Upper lobe of left lung (tissue), 6 donors: ENCODE data around the gene NDUFAF8. TPM values are rescaled to one million over a fixed set of nuclear protein-coding genes. Genes with fewer than 3 reads are reported as not detected.

Experiments
- ATAC-seq, 2 donors: fragments of 200-7000 bp; cut with Tn5 transposase; one replicate each; pipeline ENCODE4 v1.9.1; 2022; ENCODE audit warnings: mild to moderate bottlenecking in 2 of 2, moderate library complexity in 2 of 2; ENCODE audit not compliant: low FRiP score in 2 of 2
- DNase-seq, 2 donors: peaks; one replicate each; pipeline ENCODE4 v3.0.0-alpha.2; 2019 to 2020
- H3K27ac ChIP-seq, 4 donors: fragments of 200-600 bp; sonication (generic); one replicate each; pipeline ENCODE4 v1.5.1; 2016 to 2019
- H3K27me3 ChIP-seq, 4 donors: fragments of 200-600 bp; sonication (generic); one replicate each; pipeline ENCODE4 v1.5.1; 2017 to 2019
- H3K36me3 ChIP-seq, 4 donors: fragments of 200-600 bp; sonication (generic); one replicate each; pipeline ENCODE4 v1.5.1; 2016 to 2019
- H3K4me1 ChIP-seq, 4 donors: fragments of 200-600 bp; sonication (generic); one replicate each; pipeline ENCODE4 v1.5.1; 2018 to 2019
- H3K4me3 ChIP-seq, 4 donors: fragments of 200-600 bp; sonication (generic); one replicate each; pipeline ENCODE4 v1.5.1; 2017 to 2019; ENCODE audit warnings: mild to moderate bottlenecking in 2 of 4, moderate library complexity in 1 of 4
- H3K9me3 ChIP-seq, 4 donors: fragments of 200-600 bp; sonication (generic); one replicate each; pipeline ENCODE4 v1.5.1; 2018 to 2019
- EP300 ChIP-seq, 4 donors: sonication (generic); formaldehyde crosslinking; IDR thresholded peaks; one replicate each; pipeline ENCODE4 v1.5.1; 2017; ENCODE audit warnings: antibody characterized with exemption in 4 of 4, control low read depth in 2 of 4
- POLR2A ChIP-seq, 4 donors: fragments of 450-650 bp; IDR thresholded peaks; one replicate each; pipeline ENCODE4 v1.5.1; 2016 to 2017; ENCODE audit warnings: antibody characterized with exemption in 4 of 4, mild to moderate bottlenecking in 2 of 4
- POLR2AphosphoS5 ChIP-seq, 2 donors: sonication (generic); formaldehyde crosslinking; IDR thresholded peaks; one replicate each; pipeline ENCODE4 v1.5.1; 2017; ENCODE audit warnings: antibody characterized with exemption in 2 of 2
- WGBS, 2 donors: methylation state at CpG; one replicate each; pipeline ENCODE4 v1.1.5; 2017 to 2018; 5-methylcytosine and 5-hydroxymethylcytosine counted together
- total RNA-seq, 6 donors: library from RNA; depleted of rRNA in 4 of 6; stranded (reverse); fragments of >200 nt in 4 of 6; gene quantifications; one replicate each; pipeline versions ENCODE4 v1.1.0 to v1.2.1, GENCODE V29; 2016 to 2021
- TF ChIP-seq, protein P1 (sequence below), 6 experiments: fragments of 450-650 bp in 4 of 6; fragments of 200-600 bp in 2 of 6; sonication (generic) in 2 of 6; IDR thresholded peaks; one replicate each; pipeline ENCODE4 v1.5.1; 2016 to 2019; ENCODE audit warnings: antibody characterized with exemption in 6 of 6
- donor health status: DM: no; HTN: no; CAD: no; lungs with moderate emphysema.
- donor health status: DM: no; HTN: yes; CAD: no; lungs with severe emphysema.

Gene NDUFAF8
- total RNA-seq, 6 donors from 2014 or later: 19.6 to 38.1 (median 33.6) TPM

DNA sequence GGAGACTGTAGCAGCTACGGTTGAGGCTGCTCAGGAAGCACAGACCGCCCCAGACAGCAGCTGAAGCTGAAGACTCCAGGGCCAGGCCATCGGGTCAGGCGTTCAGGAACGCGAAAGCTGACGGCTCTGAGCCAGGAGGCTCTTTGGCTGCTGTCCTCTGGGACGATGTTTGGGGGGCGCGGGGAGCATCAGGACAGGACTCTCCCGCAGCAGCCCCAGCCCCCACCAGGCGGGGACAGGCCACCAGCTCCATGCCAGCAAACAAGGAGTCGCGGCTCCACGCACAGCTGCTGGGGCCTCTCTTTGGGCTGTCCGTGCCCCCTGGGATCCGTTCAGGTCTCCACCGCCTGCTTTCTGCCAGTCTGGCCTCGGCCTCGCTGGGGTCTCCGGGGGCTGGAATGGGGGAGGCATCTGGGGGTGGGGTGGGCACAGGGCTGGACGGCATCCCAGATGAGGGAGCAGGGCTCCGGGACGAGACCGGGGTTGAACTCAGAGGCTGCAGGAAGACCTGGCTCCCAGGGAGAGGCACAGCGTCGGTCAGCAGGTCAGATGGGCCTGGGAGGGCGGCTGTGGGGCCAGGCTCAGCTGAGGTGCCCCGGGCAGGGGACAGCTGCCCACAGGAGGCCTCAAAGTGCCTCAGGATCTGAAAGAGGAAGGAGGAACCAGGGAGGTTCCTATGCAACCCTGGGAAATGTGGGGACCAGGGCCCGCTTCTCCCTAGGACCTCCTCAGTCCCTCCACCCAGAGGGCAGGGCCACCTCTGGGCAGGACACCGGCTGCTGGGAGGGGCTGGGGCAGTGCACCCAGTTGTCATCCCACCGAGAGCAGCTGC is 10.1 kb upstream of the NDUFAF8 start:
- H3K4me3 ChIP-seq: no peak overlapping the region
- DNase-seq (peak in 1 of 2 donors; percentile 74), ATAC-seq (peak in 1 of 2 donors; percentile 10)
- peaks cover 0 to 5% (median 3%) of the 10 kb centered on the region in 4 donors for H3K4me1 ChIP-seq
- no peaks in the 10 kb centered on the region for H3K9me3 ChIP-seq
- no peak for TF ChIP-seq POLR2AphosphoS5 (IDR thresholded peaks at IDR 0.05)
- no peak for TF ChIP-seq POLR2A (IDR thresholded peaks at IDR 0.05)
- TF ChIP-seq EP300 (IDR thresholded peaks at IDR 0.05): no peak
- TF ChIP-seq, protein P1, sequence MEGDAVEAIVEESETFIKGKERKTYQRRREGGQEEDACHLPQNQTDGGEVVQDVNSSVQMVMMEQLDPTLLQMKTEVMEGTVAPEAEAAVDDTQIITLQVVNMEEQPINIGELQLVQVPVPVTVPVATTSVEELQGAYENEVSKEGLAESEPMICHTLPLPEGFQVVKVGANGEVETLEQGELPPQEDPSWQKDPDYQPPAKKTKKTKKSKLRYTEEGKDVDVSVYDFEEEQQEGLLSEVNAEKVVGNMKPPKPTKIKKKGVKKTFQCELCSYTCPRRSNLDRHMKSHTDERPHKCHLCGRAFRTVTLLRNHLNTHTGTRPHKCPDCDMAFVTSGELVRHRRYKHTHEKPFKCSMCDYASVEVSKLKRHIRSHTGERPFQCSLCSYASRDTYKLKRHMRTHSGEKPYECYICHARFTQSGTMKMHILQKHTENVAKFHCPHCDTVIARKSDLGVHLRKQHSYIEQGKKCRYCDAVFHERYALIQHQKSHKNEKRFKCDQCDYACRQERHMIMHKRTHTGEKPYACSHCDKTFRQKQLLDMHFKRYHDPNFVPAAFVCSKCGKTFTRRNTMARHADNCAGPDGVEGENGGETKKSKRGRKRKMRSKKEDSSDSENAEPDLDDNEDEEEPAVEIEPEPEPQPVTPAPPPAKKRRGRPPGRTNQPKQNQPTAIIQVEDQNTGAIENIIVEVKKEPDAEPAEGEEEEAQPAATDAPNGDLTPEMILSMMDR (IDR thresholded peaks at IDR 0.05): no peak
- 77 to 86% methylated on average over 6 to 32 of the region's 32 CpGs for WGBS, 2 donors
- no peaks in the 10 kb centered on the region for H3K27me3 ChIP-seq
- peaks cover 0 to 58% (median 48%) of the 10 kb centered on the region in 4 donors for H3K36me3 ChIP-seq
- peak overlapping the region in 1 of 4 donors; percentile 4 for H3K27ac ChIP-seq

DNA sequence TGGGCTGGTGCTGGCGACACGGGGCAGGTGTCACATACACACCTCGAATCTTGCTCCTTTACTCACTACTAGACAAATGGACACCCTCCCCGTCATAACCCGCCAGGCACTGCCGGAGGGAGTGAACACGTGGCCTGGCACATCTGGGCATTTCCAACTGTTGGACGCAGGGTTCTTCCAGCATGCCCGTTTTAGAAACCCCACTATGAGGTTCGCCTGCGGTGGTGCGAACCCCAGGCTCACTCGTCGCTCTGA is 9.5 kb upstream of the NDUFAF8 start:
- DNase-seq (no peak), ATAC-seq (no peak)
- Histone ChIP-seq H3K9me3 (no peaks in the 10 kb centered on the region), H3K27ac (no peak overlapping the region), H3K27me3 (no peaks in the 10 kb centered on the region), H3K4me1 (peaks cover 0 to 5% (median 2%) of the 10 kb centered on the region in 4 donors), H3K4me3 (no peak overlapping the region), H3K36me3 (peaks cover 0 to 62% (median 49%) of the 10 kb centered on the region in 4 donors)
- TF ChIP-seq, protein P1 (IDR thresholded peaks at IDR 0.05): no peak
- TF ChIP-seq EP300 (IDR thresholded peaks at IDR 0.05) (no peak), POLR2A (IDR thresholded peaks at IDR 0.05) (no peak), POLR2AphosphoS5 (IDR thresholded peaks at IDR 0.05) (no peak)
- WGBS, 2 donors: 91 to 97% methylated on average over 11 to 14 of the region's 14 CpGs

DNA sequence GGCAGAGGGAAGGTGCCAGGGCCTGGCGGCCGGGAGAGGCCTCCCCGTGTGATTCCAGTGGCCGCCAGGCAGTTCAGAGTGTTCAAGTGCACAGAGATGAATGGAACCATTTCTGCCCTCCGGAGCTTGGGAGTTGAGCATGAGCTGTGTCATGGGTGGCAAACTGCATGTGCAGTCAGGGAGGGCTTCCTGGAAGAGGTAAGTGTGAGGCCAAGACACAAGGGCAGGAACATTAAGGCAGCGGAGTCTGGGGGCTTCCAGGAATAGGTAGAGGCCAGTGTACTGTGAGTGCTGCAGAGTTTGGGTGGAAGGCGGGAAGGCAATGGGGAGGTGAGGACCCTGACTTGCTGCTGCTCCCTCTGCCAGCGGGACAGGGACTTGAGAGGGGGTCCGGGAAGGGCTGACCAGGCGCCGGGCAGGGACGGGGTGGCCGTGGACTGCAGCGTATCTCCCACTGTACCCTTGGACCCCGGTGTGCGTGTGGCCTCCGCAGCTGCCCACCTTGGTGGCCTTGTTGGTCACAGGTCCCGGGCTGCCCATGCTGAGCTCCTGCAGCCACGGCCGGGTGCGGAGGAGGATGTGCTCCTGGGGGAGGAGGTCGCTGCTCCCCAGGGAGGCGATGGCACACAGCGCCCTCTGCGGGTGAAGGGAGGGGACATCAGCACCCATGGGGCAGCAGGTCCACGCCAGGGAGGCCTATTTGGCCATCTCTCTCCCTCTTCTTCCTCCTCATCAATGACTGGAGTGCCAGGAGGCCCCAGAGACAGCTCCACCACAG is 8.9 kb upstream of the NDUFAF8 start:
- no peaks in the 10 kb centered on the region for H3K27me3 ChIP-seq
- H3K4me1 ChIP-seq: peaks cover 0 to 5% (median 2%) of the 10 kb centered on the region in 4 donors
- WGBS, 2 donors: 93% methylated on average over 8 to 26 of the region's 26 CpGs
- no peak for TF ChIP-seq POLR2A (IDR thresholded peaks at IDR 0.05)
- TF ChIP-seq, protein P1 (IDR thresholded peaks at IDR 0.05): peak in 2 of 6 experiments; percentile 13 to 21
- ATAC-seq (peak in 1 of 2 donors; percentile 2), DNase-seq (peak in 1 of 2 donors; percentile 80)
- no peaks in the 10 kb centered on the region for H3K9me3 ChIP-seq
- peaks cover 0 to 62% (median 49%) of the 10 kb centered on the region in 4 donors for H3K36me3 ChIP-seq
- H3K4me3 ChIP-seq: no peak overlapping the region
- no peak overlapping the region for H3K27ac ChIP-seq

DNA sequence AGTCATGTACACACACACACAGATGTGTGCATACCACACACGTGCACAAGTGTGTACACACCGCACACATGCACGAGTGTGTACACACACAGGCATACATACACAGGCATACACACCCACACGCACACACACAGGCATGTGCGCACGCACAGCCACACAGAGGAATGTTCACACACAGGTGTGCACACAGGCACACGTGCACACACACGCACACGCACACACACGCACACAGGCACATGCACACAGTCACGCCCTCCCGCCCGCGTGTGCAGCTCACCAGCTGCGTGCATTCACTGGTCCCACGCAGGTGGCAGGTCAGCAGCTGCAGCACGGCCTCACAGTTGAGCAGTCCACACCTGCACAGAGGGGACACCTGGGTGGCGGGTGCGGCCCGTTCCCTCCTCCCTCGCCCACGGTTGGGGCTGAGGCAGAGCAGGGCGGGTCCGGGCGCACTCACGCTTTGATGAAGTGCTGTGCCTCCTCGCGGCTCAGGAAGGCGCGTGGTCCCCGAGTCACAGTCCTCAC is 7.9 kb upstream of the NDUFAF8 start:
- WGBS, 2 donors: 84 to 91% methylated on average over 14 to 30 of the region's 31 CpGs
- H3K9me3 ChIP-seq: no peaks in the 10 kb centered on the region
- no peak overlapping the region for H3K4me3 ChIP-seq
- ATAC-seq (no peak), DNase-seq (peak in 1 of 2 donors; percentile 70)
- H3K4me1 ChIP-seq: peaks cover 0 to 8% (median 3%) of the 10 kb centered on the region in 4 donors
- H3K27ac ChIP-seq: no peak overlapping the region
- no peaks in the 10 kb centered on the region for H3K27me3 ChIP-seq
- TF ChIP-seq POLR2A (IDR thresholded peaks at IDR 0.05) (no peak), EP300 (IDR thresholded peaks at IDR 0.05) (no peak), POLR2AphosphoS5 (IDR thresholded peaks at IDR 0.05) (no peak)
- TF ChIP-seq, protein P1 (IDR thresholded peaks at IDR 0.05): no peak
- peaks cover 0 to 66% (median 49%) of the 10 kb centered on the region in 4 donors for H3K36me3 ChIP-seq
